RPMI8226 (cell line): ENCODE results near the gene NAPEPLD.
"Not testable (repeated sequence)": the region's sequence is repeated elsewhere in the genome, so short reads cannot be mapped to it uniquely, and the experiment has no call there.

ENCODE experiments used
- DNase-seq: peaks from one replicate; pipeline ENCODE4 v3.0.0-alpha.2; 2015

NAPEPLD gene

DNA sequence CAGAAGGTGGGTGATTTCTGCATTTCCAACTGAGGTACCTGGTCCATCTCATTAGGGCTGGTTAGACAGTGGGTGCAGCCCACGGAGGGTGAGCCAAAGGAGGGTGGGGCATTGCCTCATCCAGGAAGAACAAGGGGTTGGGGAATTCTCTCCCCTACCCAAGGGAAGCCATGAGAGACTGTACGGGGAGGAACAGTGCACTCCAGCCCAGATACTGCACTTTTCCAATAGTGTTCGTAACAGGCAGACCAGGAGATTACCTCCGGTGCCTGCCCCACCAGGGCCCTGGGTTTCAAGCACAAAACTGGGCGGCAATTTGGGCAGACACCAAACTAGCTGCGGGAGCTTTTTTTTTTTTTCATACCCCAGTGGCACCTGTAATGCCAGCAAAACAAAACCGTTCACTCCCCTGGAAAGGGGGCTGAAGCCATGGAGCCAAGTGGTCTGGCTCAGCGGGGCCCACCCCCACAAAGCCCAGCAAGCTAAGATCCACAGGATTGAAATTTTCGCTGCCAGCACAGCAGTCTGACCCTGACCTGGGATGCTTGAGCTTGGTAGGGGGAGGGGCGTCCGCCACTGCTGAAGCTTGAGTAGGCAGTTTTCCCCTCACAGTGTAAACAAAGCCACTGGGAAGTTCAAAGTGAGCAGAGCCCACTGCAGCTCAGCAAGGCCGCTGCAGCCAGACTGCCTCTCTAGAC is 42.7 kb downstream of the NAPEPLD start:
- DNase-seq, result no peak

GRCh38 chr7:103101543-103101942 is 47.4 kb downstream of the NAPEPLD start:
- DNase-seq, result no peak

DNA sequence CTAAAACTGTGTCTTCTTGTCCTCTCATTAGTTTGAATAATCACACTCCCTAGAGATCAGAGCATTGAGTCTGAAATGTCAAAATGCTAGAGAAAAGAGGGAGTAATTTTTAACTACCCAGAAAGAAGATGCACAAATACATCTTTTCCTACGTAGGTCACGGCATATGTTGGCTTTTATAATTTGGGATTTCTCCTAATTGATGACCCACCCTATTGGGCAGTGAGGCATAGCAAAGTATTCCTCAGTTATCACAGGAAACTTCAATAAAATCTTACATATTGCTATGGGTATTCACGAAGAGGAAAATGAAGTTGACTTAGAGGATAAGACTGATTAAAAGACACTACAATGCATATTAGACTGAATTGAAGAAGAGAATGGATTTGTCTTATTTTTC is 48.6 kb downstream of the NAPEPLD start:
- no peak for DNase-seq

- no peak for DNase-seq
Measured at GRCh38 chr7:103097041-103097440, 51.9 kb downstream of the NAPEPLD start.

GRCh38 chr7:103095558-103095957 is 53.3 kb downstream of the NAPEPLD start:
- DNase-seq, result not testable (repeated sequence)

DNA sequence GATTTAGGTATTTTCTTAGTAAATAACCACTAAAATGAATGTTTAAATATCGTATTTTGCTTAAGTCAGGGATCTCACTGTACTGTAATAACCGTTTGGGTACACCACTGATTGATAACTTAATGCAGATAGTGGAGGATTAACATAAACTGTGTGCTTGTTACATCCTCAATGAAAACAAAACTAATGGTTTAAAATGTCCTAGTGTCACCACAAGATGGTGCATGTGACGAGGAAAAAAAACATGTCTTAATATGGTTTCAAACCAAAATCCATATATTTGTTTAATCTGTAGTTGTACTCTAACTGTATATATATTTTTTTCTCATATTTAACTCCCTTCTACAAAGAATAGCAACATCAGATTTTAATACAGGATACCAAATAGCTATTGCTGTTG is 54.8 kb downstream of the NAPEPLD start:
- no peak for DNase-seq

DNA sequence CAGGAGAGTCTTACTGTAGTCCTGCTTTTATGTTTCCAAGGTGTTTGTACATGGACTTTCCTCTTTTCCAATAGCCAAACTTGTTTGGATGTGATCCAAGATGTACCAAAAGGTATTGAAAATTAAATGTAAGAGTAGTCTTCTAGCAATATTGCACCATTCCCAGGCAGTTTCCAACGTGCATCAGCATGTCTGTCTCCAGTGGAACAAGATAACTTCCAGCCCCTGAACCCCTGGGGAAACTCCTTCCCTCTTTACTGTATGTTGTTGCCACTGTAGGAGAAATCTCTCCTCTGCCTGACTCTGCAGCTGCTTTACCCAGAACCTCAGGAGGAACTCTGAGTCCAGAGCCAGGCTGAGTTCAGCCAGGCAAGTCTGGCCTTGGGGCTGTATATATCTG is 55.5 kb downstream of the NAPEPLD start:
- no peak for DNase-seq

- DNase-seq, result not testable (repeated sequence)
Measured at GRCh38 chr7:103092321-103092720, 56.6 kb downstream of the NAPEPLD start.

GRCh38 chr7:103083210-103083609 is 65.7 kb downstream of the NAPEPLD start:
- no peak for DNase-seq

- DNase-seq, result no peak
Measured at GRCh38 chr7:103082497-103082896, 66.4 kb downstream of the NAPEPLD start.

DNA sequence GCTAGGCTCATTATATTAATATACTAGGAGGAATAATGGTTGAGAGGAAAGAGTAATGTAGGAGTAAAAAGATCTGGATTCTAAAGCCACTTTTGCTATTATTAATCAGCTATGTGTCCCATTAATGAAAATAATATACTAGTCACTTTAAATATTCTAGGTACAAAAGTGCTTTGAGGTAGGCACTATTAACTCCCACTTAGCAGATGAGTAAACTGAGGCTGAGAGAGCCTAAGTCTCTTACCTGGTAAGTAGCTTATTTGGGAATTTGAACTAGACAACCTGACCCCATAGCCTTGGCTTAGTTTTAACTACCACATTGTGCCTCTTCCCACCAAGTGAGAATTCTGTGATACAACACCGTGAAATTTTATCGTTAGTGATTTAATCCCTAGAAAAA is 68.0 kb downstream of the NAPEPLD start:
- no peak for DNase-seq

DNA sequence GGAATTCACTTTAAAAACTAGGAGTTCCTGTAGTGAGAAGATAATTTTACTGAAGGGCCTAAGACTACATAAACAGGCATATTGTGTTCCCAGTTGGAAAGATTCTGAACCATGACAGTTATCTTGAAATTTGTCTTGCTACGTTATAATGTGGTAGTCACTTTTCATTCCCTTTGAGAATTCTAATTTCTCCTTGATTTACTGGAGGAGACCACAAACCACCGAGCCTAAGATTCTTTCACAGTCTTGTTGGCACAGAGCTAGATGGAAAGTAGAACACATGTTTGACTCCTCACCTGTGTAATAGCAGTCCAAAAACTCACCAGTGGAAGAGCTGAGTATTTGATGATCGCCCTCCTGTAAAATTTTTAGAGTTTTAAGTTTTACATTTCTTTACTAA is 69.1 kb downstream of the NAPEPLD start:
- DNase-seq, result no peak

GRCh38 chr7:103078226-103078625 is 70.7 kb downstream of the NAPEPLD start:
- not testable (repeated sequence) for DNase-seq

DNA sequence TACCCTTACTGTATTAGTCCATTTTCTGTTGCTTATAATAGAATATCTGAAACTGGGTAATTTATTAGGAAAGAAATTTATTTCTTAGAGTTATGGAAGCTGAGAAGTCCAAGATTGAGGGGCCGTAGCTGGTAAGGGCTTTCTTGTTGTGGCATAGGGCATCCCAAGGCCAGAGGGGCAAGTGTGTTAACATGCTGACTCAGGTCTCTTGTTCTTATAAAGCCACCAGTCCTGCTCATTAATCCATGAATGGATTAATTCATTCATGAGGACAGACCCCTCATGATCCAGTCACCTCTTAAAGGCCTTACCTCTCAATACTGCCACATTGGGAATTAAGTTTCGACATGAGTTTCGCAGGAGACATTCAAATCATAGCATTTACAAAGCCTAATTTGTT is 71.6 kb downstream of the NAPEPLD start:
- DNase-seq, result no peak

DNA sequence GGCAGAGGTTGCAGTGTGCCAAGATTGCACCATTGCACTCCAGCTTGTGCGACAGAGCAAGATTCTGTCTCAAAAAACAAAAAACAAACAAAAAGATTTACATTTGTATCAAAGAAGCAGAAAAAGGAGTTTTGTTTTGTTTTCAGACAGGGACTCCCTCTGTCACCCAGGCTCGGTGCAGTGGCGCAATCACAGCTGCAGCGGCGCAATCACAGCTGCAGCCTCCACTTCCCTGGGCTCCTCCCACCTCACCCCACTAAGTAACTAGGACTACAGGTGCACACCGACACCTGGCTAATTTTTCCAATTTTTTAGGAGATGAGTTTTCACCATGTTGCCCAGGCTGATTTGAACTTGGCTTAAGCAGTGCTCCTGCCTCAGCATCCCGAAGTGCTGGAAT is 72.1 kb downstream of the NAPEPLD start:
- DNase-seq, result no peak

DNA sequence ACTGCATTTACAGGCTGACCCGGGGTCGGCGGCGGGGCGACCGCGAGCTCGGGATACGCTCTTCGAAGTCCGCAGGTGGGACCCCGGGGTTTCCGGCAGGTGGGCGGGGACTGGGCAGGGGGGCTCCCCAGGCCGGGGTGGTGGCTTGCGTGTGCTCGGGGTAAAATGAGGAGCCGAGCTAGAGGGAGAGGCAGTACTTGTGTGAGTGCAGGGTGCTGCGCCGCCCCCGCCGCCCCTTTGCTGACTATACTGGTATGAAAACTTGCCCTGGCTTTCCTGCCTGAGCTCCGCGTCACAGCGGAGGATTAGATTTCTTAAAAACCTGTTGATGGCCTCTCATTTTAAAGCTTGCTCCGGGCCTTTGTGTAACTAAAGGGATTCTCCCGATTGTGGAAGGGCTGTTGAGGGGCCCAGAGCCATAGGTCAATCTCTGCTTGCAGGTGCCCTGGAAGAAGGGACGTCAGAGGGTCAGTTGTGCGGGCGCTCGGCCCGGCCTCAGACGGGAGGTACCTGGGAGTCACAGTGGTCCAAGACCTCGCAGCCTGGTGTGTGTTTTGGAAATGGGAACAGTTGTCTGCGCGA is 73.5 kb downstream of the NAPEPLD start:
- peak; percentile 72 for DNase-seq

DNA sequence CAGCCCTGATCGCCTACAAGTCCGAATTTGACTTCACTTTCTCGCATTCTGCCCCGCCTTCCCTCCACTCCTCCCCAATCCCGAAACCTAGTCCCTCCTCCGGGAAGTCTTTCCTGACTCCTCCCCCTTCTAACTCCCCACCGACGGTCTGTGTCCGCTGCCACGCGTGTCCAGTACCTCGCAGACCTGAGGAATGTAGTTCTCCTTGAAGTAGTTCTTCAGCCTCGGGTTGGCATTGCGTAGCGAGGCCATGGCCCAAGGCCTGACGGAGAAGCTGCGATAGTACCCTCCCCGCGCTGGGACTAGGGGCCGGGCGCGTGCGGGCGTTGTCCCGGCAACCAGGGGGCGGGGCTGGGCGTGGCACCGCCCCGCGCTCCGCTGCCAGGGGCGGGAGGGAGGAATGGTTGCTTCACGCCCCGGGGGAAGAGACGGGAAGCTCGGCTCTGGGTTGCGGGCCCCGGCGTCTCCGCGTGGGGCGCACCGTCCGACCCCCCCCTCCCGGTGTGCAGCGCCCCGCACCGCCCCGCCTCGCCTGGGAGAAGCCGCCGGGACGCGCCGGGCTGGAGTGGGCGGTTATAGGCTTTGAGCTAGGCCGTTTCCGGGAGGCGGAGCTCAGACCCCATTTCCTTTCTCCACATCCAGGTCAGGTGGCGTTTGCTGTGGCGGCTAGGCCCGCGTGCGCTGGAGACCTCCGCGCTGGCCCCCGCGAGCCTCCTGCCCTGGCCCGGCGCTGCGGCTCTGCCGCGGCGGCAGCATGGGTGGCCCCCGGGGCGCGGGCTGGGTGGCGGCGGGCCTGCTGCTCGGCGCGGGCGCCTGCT is 74.2 kb downstream of the NAPEPLD start, which contains the start of the genes ARMC10 and FBXL13:
TSS of gene ARMC10 (plus strand) at position 622 of the 818 bp plus-strand sequence. CDS start at position 755, 133 bp downstream.
TSS of gene FBXL13 (minus strand) at position 278 of the 818 bp plus-strand sequence.
- DNase-seq, result peak; percentile 97

DNA sequence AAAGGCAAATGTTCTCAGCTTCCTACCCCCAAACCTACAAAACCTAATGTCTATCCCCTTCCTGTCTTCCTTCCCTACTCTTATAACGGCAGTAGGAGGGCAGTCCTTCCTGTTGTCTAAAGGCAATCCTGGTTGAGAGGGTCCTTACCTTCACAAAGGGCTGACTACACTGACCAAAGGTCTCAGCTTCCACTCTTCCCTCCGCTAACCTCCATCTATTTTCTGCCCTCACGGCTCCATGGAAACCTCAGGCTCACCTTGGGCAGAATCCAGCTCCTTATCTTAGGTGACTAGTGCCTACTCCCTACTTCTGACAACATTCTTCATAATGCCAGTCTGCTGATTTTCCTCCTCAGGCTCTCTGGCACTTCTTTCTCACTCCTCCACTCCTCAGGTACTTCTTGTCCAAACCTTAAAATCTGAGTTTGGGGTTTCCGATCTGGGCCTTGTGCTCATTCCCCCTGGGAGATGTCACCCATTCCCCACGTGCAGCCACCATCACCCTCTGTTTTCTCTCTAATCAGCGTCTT is 74.8 kb downstream of the NAPEPLD start:
- no peak for DNase-seq

GRCh38 chr7:103071000-103071399 is 77.9 kb downstream of the NAPEPLD start:
- DNase-seq, result no peak

GRCh38 chr7:103068414-103069403 is 80.2 kb downstream of the NAPEPLD start:
- no peak for DNase-seq

DNA sequence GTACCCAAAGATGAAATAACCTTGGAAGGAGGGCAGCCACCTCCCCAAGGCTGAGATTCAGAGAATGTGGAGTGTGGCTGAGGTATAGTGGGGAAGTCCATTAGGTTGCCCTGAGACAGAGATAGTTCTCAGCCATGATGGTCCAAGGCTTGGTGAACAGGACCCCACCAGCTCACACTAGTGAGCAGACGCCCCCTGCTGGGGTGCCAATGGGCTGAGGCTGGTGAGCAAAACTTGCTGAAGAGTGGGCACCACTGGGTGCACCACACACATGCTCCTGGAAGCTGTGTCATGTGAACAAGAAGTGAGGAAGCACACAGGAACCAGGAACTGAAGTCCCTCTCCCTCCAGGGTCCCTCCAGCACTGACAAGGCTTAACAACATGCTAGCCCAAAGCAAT is 83.2 kb downstream of the NAPEPLD start:
- peak; percentile 71 for DNase-seq

- no peak for DNase-seq
Measured at GRCh38 chr7:103063895-103064294, 85.0 kb downstream of the NAPEPLD start.
